Measurements from ENCODE around the gene ARL2BP. TPM values are rescaled to one million over a fixed set of nuclear protein-coding genes. Genes with fewer than 3 reads are reported as not detected.
A peak's percentile ranks its signal among the peaks of the same experiment; 100 is the strongest.

The ARL2BP gene
- total RNA-seq, 2 experiments from 2014 or later: 33.3 to 36.9 TPM

- CTCF ChIA-PET: interaction anchor here (1.1 to 1.4 kb wide), 2 partner anchors 10 to 139 kb away, joined by 3 to 4 read pairs; no protein-coding TSS in a partner anchor
- H3K4me1 Mint-ChIP-seq (ENCODE audit: low read depth): no peaks in the 10 kb centered on the region
- DNase-seq (no peak), ATAC-seq (no peak)
- POLR2A ChIA-PET: no interaction called here
- H3K27me3 Mint-ChIP-seq (ENCODE audit: low read depth): no peaks in the 10 kb centered on the region
- no peak overlapping the region for H3K27ac Mint-ChIP-seq
- peaks cover 19% of the 10 kb centered on the region for H3K9me3 Mint-ChIP-seq (ENCODE audit: insufficient read depth)
- H3K4me3 Mint-ChIP-seq: no peak overlapping the region
- peaks cover 69% of the 10 kb centered on the region for H3K36me3 Mint-ChIP-seq (ENCODE audit: low read depth)
Measured at GRCh38 chr16:57223057-57223456, 22.0 kb upstream of the ARL2BP start.

- Mint-ChIP-seq H3K4me1 (ENCODE audit: low read depth) (no peaks in the 10 kb centered on the region), H3K27me3 (ENCODE audit: low read depth) (no peaks in the 10 kb centered on the region), H3K36me3 (ENCODE audit: low read depth) (peaks cover 56% of the 10 kb centered on the region), H3K9me3 (ENCODE audit: insufficient read depth) (peaks cover 5% of the 10 kb centered on the region), H3K4me3 (no peak overlapping the region), H3K27ac (no peak overlapping the region)
- ChIA-PET CTCF (interaction anchor here (1.5 kb wide), 1 partner anchor 21 kb away, joined by 4 read pairs; no protein-coding TSS in a partner anchor), POLR2A (no interaction called here)
- no peak for ATAC-seq
- no peak for DNase-seq
Measured at GRCh38 chr16:57224651-57225335, 20.3 kb upstream of the ARL2BP start.

GRCh38 chr16:57225978-57226377, 19.1 kb upstream of the ARL2BP start:
- POLR2A ChIA-PET: interaction anchor here (0.6 kb wide), 1 partner anchor 82 kb away, joined by 3 read pairs; no protein-coding TSS in a partner anchor
- H3K36me3 Mint-ChIP-seq (ENCODE audit: low read depth): peaks cover 55% of the 10 kb centered on the region
- H3K9me3 Mint-ChIP-seq (ENCODE audit: insufficient read depth): no peaks in the 10 kb centered on the region
- CTCF ChIA-PET: interaction anchor here (1.0 kb wide), 1 partner anchor 193 kb away, joined by 3 read pairs; no protein-coding TSS in a partner anchor
- no peak overlapping the region for H3K27ac Mint-ChIP-seq
- no peak overlapping the region for H3K4me3 Mint-ChIP-seq
- ATAC-seq (no peak), DNase-seq (no peak)
- no peaks in the 10 kb centered on the region for H3K4me1 Mint-ChIP-seq (ENCODE audit: low read depth)
- H3K27me3 Mint-ChIP-seq (ENCODE audit: low read depth): no peaks in the 10 kb centered on the region

- H3K4me1 Mint-ChIP-seq (ENCODE audit: low read depth): no peaks in the 10 kb centered on the region
- DNase-seq (no peak), ATAC-seq (no peak)
- no peaks in the 10 kb centered on the region for H3K9me3 Mint-ChIP-seq (ENCODE audit: insufficient read depth)
- H3K27ac Mint-ChIP-seq: peak overlapping the region; percentile 56
- no peaks in the 10 kb centered on the region for H3K27me3 Mint-ChIP-seq (ENCODE audit: low read depth)
- ChIA-PET CTCF (interaction anchor here (1.0 kb wide), 1 partner anchor 192 kb away, joined by 3 read pairs; no protein-coding TSS in a partner anchor), POLR2A (no interaction called here)
- H3K4me3 Mint-ChIP-seq: no peak overlapping the region
- H3K36me3 Mint-ChIP-seq (ENCODE audit: low read depth): peaks cover 54% of the 10 kb centered on the region
Measured at GRCh38 chr16:57226701-57227621, 18.1 kb upstream of the ARL2BP start.

- ATAC-seq: no peak
- DNase-seq: no peak
- Mint-ChIP-seq H3K4me1 (ENCODE audit: low read depth) (no peaks in the 10 kb centered on the region), H3K9me3 (ENCODE audit: insufficient read depth) (no peaks in the 10 kb centered on the region), H3K27ac (no peak overlapping the region), H3K27me3 (ENCODE audit: low read depth) (no peaks in the 10 kb centered on the region), H3K4me3 (no peak overlapping the region), H3K36me3 (ENCODE audit: low read depth) (peaks cover 49% of the 10 kb centered on the region)
- CTCF ChIA-PET: no interaction called here
- POLR2A ChIA-PET: no interaction called here
Measured at GRCh38 chr16:57229079-57229478, 16.0 kb upstream of the ARL2BP start.

- peaks cover 63% of the 10 kb centered on the region for H3K36me3 Mint-ChIP-seq (ENCODE audit: low read depth)
- no peaks in the 10 kb centered on the region for H3K9me3 Mint-ChIP-seq (ENCODE audit: insufficient read depth)
- CTCF ChIA-PET: no interaction called here
- no peak for DNase-seq
- peaks cover 8% of the 10 kb centered on the region for H3K4me1 Mint-ChIP-seq (ENCODE audit: low read depth)
- H3K4me3 Mint-ChIP-seq: no peak overlapping the region
- no peak overlapping the region for H3K27ac Mint-ChIP-seq
- POLR2A ChIA-PET: interaction anchor here (0.7 kb wide), 1 partner anchor 80 kb away, joined by 3 read pairs; no protein-coding TSS in a partner anchor
- no peak for ATAC-seq
- H3K27me3 Mint-ChIP-seq (ENCODE audit: low read depth): no peaks in the 10 kb centered on the region
Measured at GRCh38 chr16:57231821-57232350, 13.2 kb upstream of the ARL2BP start.

- ATAC-seq (no peak), DNase-seq (no peak)
- no peaks in the 10 kb centered on the region for H3K27me3 Mint-ChIP-seq (ENCODE audit: low read depth)
- peaks cover 65% of the 10 kb centered on the region for H3K36me3 Mint-ChIP-seq (ENCODE audit: low read depth)
- no peak overlapping the region for H3K27ac Mint-ChIP-seq
- peaks cover 8% of the 10 kb centered on the region for H3K4me1 Mint-ChIP-seq (ENCODE audit: low read depth)
- no peak overlapping the region for H3K4me3 Mint-ChIP-seq
- no peaks in the 10 kb centered on the region for H3K9me3 Mint-ChIP-seq (ENCODE audit: insufficient read depth)
- ChIA-PET POLR2A (no interaction called here), CTCF (no interaction called here)
Measured at GRCh38 chr16:57233944-57234706, 10.9 kb upstream of the ARL2BP start.

- H3K4me1 Mint-ChIP-seq (ENCODE audit: low read depth): peaks cover 8% of the 10 kb centered on the region
- POLR2A ChIA-PET: interaction anchor here (0.6 kb wide), 1 partner anchor 331 kb away, joined by 3 read pairs; no protein-coding TSS in a partner anchor
- H3K36me3 Mint-ChIP-seq (ENCODE audit: low read depth): peaks cover 69% of the 10 kb centered on the region
- CTCF ChIA-PET: no interaction called here
- H3K27ac Mint-ChIP-seq: no peak overlapping the region
- no peak for ATAC-seq
- no peak for DNase-seq
- H3K27me3 Mint-ChIP-seq (ENCODE audit: low read depth): no peaks in the 10 kb centered on the region
- H3K4me3 Mint-ChIP-seq: no peak overlapping the region
- H3K9me3 Mint-ChIP-seq (ENCODE audit: insufficient read depth): no peaks in the 10 kb centered on the region
Measured at GRCh38 chr16:57234707-57235092, 10.4 kb upstream of the ARL2BP start.

- ChIA-PET POLR2A (interaction anchor here (0.6 to 0.7 kb wide), 2 partner anchors 81 to 330 kb away, joined by 3 read pairs; no protein-coding TSS in a partner anchor), CTCF (interaction anchor here (1.3 kb wide), 1 partner anchor 65 kb away, joined by 3 read pairs; no protein-coding TSS in a partner anchor)
- Mint-ChIP-seq H3K27me3 (ENCODE audit: low read depth) (no peaks in the 10 kb centered on the region), H3K27ac (no peak overlapping the region), H3K4me1 (ENCODE audit: low read depth) (peaks cover 8% of the 10 kb centered on the region), H3K4me3 (no peak overlapping the region), H3K9me3 (ENCODE audit: insufficient read depth) (no peaks in the 10 kb centered on the region), H3K36me3 (ENCODE audit: low read depth) (peaks cover 69% of the 10 kb centered on the region)
- ATAC-seq (no peak), DNase-seq (no peak)
Measured at GRCh38 chr16:57235128-57236021, 9.7 kb upstream of the ARL2BP start.

GRCh38 chr16:57236022-57236350, 9.1 kb upstream of the ARL2BP start:
- no peaks in the 10 kb centered on the region for H3K9me3 Mint-ChIP-seq (ENCODE audit: insufficient read depth)
- ATAC-seq (no peak), DNase-seq (no peak)
- H3K4me3 Mint-ChIP-seq: no peak overlapping the region
- H3K36me3 Mint-ChIP-seq (ENCODE audit: low read depth): peaks cover 65% of the 10 kb centered on the region
- no peak overlapping the region for H3K27ac Mint-ChIP-seq
- ChIA-PET CTCF (interaction anchor here (1.3 kb wide), 1 partner anchor 64 kb away, joined by 3 read pairs; no protein-coding TSS in a partner anchor), POLR2A (no interaction called here)
- peaks cover 8% of the 10 kb centered on the region for H3K4me1 Mint-ChIP-seq (ENCODE audit: low read depth)
- no peaks in the 10 kb centered on the region for H3K27me3 Mint-ChIP-seq (ENCODE audit: low read depth)

GRCh38 chr16:57238682-57239081, 6.4 kb upstream of the ARL2BP start:
- H3K4me1 Mint-ChIP-seq (ENCODE audit: low read depth): peaks cover 8% of the 10 kb centered on the region
- H3K36me3 Mint-ChIP-seq (ENCODE audit: low read depth): peaks cover 52% of the 10 kb centered on the region
- ChIA-PET CTCF (no interaction called here), POLR2A (no interaction called here)
- DNase-seq (no peak), ATAC-seq (no peak)
- H3K27ac Mint-ChIP-seq: no peak overlapping the region
- H3K4me3 Mint-ChIP-seq: no peak overlapping the region
- no peaks in the 10 kb centered on the region for H3K27me3 Mint-ChIP-seq (ENCODE audit: low read depth)
- no peaks in the 10 kb centered on the region for H3K9me3 Mint-ChIP-seq (ENCODE audit: insufficient read depth)

Measured in activated CD8-positive, alpha-beta T cell treated with anti-CD3 and anti-CD28 coated beads, Interleukin-2, amount 10 ng/mL, durations not matched to agents 7 days and 5 days (primary cell).